GM03348 (cell line): Measurements from ENCODE around the gene RPLP2.

ENCODE experiments used
- DNase-seq: peaks from one replicate; pipeline ENCODE4 v3.0.0; 2012; ENCODE audit warnings: low spot score

Gene RPLP2

DNA sequence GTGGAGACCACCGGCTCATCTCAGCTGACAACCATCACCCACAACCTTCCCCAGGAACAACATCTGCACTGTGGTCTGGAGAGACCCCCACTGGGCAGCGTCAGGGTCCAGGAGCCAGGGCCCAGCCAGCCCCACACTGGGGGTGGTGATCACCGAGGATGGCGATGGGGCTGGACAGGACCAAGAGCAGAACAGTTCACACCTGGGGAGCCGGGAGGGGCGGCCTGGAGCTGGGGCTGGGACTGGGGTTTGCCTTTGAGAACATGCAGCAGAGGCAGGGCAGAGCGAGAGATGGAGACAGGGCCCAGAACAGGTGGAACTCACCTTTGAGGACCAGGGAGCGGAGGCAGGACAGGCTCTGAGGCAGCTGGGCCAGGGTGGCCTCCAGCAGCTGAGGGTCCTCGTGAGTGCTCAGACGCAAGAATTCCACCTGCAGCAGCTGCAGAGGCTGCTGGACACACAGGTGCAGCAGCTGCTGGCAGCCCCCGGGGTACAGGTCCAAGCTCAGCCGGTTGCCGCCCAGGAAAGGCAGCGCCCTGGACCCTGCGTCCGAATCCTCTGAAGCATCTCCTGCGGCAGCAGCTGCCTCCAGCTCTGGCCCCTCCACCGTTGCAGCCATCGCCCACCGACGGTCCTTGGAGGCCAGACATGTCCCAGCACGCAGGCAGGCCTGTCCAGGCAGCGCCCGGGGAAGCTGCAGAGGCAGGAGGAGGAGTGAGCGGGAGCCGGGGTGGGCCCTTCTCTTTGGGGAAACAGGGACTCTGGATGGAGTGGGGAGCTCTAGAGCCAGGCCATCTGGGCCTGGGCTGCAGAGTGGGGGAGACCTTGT, 5.8 kb upstream of the RPLP2 start:
- no peak for DNase-seq

DNA sequence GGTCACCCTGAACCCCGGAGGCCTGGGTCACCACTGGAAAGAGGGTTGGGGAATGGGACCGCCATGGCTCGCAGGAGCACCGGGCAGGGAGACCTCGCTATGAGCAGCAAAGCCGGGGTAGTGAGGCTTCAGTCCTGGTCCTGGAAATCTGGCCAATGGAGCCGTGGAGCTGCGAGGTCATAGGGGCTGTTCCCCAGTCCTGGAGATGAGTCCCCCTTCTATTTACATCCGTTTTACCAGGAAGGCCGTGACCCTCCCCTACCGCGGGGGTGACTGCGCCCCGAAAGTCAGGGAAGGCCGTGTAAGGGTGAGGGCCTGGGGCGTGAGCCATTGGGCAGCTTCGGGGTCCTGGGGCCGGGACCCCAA, 5.2 kb upstream of the RPLP2 start:
- DNase-seq = no peak

DNA sequence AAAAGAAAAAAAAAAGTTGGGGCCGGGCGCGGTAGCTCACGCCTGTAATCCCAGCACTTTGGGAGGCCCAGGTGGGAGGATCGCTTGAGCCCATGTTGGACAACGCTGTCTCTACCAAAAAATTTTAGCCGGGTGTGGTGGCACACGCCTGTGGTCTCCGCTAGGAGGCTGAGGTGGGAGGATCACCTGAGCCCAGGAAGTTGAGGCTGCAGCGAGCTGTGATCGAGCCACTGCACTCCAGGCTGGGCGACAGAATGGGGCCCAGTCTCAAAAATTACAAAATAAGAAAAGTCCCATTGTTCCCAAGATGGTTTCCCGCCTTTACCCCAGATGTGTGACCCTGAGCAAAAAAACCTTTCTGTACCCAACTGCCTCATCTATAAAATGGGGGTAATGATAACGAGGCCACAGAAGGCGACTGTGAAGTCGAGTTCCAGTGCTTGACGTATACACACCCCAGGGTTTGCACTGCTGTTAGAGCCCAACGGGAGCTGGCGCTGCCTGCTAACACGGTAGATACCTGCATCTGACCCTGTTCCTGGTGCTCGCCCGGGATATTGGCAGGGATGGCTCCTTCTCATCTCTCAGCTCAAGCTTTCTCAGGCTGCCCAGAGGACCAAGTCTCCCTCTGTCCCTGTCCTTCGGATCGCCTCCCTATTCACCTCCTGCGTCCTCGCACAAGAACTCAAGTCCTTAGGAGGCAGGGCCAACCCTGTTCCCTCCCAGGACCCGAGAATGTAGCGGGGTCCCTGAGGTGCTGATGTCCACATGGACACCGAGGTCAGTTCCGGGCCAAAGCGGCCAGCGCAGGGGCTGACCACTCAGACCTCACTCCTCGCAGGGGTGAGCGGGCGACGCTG, 1.1 kb upstream of the RPLP2 start:
- peak; percentile 84 for DNase-seq

DNA sequence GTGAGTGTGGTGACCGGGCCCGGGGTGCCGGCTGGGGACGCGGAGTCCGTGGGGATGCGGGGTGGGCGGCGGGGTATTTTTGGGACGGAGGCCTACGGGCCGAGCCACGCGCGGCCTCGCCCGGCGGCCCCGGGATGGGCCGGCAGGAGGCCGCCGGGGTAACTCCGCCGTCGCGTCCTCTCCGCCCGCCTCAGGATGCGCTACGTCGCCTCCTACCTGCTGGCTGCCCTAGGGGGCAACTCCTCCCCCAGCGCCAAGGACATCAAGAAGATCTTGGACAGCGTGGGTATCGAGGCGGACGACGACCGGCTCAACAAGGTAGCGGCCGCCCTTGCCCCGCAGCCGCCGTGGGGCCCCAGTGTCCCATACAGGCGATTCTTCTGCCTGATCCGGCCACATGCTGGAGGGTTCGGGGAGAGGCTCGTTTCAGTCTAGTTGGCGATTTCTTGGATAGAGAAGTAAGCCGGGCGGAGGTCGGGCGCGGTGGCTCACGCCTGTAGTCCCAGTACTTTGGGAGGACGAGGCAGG, 337 bp downstream of the RPLP2 start:
- DNase-seq = no peak

DNA sequence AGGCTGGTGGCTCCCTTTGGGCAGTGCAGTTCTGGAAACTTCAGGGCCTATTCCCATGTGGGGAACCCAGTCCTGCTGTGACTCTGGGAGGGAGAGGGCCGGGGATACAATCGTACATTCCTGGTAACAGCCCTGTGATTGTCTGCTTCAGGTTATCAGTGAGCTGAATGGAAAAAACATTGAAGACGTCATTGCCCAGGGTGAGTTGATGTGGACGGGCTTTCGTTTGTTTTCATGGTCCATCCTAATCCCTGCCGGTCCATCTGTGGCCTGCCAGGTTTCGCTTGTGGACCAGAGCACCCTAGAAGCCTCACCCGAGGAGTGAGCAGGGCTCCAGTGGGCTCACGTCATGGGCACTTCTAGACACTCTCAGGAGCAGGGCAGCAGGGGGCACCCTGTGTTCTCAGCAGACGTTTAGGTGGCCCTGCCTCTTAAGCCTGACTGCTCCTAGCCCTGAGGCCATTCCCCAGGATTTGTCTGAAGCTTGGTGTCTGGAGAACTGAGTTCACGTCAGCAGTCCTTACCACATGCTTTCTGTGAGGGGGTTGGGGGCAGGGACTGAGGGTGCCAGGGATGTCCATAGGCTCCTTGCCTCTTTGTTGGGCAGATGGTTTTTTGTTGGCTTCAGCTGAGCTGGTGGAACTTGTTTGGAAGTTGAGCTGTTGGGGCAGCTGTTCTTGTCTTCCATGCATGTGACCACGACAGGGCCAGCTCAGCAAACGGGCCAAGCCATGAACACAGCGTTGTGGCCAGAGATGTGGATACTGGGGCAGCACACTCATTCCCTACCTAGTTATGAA, 1.9 kb downstream of the RPLP2 start:
- DNase-seq = no peak

DNA sequence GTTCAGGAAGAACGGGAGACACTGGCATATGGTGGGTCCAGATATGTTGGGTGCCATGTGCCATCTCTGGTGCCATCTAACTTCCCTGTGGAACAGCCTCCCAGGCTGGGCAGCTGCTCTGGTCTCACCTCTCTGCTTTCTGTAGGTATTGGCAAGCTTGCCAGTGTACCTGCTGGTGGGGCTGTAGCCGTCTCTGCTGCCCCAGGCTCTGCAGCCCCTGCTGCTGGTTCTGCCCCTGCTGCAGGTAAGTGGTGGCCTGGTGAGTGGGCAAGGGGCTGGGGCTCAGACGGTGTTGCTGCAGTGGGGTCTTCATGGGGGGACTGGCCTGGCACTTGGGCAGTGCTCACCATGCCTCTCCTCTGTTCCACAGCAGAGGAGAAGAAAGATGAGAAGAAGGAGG, 2.6 kb downstream of the RPLP2 start:
- no peak for DNase-seq

DNA sequence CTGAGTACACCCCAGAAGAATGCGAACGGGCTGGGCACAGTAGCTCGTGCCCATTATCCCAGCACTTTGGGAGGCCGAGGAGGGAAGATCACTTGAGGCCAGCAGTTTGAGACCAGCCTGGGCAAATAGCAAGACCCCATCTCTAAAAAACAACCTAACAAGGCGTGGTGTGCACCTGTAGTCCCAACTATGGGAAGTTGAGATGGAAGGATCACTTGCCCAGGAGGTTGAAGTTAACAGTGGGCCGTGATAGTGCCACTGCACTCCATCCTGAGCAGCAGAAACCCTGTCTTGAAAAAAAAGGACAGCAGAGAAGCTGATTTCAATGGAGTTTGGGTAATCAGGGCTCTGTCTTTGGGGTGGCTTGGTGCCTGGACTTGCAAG, 3.3 kb downstream of the RPLP2 start:
- DNase-seq = no peak

DNA sequence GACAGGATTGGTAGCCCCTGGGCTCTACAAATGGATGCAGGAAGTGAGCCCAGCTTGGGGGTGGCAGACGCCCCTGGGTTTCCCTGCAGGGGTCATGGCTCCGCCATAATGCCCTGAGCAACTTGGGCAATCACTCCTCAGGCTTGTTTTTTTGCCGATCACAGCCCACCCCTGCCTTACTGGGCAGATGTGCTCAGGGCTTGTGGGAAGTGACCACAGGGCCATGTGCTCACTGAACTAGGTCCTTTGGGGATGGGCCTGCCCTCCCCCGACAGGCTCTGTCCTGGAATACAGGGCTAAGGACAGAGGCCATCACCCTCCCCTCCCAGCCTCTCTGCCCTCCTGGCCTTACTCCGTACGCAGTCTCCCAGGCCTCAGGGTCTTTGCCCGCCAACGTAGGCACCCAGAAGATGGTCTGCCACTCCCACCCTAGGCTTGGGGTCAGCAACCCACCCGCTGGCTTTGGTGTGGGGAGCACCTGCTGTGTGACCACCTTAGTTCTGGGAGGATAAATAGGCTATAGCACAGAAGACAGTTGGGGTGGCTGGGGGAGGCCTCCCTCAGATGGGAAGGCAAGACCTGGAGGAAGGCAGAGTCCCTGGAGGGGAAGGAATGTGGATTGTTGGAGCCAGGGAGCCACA, 3.8 kb downstream of the RPLP2 start:
- DNase-seq = no peak

DNA sequence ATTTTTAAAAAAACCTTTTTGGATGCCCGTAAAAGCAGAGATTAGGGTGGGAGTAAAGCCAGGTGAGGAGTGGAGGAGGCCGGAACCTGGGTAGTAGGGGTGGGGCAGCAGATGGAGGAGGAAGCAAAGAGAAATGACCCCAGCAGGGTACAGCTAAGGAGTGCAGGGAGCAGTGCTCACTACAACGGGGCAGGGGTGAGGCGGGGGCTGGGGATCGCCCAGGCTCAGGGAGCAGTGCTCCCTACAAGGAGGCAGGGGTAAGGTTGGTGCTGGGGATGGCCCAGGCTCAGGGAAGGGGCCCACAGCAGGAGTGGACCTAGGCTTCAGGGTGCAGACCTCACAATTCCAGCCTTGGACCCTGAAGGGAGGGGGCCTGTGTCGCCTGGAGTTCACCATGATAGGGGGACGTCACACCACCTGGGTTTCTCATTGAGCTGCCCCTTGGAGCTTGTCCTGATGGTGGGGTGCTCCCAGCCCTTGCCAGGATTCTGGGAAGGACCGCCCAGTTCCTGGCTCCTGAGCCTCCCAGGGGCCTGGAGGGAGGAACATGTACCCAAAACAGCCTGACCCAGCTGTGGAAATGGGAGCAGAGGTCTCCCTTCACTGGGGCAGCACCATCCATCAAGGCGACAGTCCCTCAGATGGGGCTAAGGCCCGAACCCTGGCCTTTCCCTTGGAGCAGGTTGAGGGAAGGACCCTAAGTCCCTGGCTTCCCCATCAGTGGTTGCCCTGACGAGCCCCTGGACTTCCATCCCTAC, 6.1 kb downstream of the RPLP2 start:
- no peak for DNase-seq

DNA sequence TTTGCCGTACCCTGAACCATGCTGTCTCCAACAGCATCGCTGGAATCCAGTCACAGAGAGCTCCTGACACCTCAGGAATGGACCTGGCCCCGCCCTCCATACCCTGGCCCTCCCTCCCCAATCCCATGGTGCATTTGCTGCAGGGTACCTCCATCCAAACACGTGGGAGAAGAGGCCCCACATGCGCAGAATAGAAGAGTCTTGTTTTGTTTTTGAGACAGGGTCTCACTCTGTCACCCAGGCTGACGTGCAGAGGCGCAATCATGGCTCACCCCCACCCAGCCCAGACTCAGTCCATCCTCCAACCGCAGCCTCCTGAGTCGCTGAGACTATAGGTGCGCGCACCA, 6.6 kb downstream of the RPLP2 start:
- no peak for DNase-seq

DNA sequence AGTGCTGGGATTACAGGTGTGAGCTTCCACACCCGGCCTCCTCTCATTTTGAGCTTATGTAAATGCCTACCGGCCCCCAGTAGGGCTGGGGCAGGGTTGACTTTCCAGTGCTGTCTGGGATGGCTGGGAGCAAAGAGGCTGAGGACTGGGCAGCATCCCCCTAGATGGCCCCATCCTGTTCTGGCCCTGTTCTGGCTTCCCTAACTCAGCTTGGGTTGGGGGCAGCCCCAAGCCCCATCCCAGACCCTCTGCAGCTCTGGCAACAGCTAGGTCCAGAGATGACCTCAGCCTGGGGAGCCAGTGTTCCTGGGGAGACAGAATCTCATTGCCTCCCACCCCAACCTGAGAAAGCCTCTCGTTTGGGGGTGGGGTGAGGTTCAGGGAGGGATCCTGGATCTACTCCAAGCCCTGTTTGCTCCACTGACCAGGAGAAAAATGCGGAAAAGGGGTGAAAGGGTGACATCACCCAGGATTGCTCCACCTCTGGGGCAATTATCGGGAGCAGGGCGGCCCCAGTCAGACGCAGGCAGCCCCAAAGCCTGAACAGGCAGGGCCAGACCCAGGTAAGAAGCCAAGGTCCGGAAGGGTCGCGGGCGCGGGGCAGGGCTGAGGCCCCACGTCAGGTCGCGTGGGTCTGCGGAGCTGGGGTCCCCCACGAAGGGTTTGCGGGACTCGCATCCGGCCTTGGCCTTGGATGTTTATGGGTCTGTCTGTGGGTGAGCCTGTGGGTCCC, 8.8 kb downstream of the RPLP2 start, which contains the start of gene PNPLA2:
Gene PNPLA2 (plus strand): TSS at position 519 of the 733 bp plus-strand sequence. CDS start 805 bp downstream, outside the sequence.
- peak; percentile 81 for DNase-seq

DNA sequence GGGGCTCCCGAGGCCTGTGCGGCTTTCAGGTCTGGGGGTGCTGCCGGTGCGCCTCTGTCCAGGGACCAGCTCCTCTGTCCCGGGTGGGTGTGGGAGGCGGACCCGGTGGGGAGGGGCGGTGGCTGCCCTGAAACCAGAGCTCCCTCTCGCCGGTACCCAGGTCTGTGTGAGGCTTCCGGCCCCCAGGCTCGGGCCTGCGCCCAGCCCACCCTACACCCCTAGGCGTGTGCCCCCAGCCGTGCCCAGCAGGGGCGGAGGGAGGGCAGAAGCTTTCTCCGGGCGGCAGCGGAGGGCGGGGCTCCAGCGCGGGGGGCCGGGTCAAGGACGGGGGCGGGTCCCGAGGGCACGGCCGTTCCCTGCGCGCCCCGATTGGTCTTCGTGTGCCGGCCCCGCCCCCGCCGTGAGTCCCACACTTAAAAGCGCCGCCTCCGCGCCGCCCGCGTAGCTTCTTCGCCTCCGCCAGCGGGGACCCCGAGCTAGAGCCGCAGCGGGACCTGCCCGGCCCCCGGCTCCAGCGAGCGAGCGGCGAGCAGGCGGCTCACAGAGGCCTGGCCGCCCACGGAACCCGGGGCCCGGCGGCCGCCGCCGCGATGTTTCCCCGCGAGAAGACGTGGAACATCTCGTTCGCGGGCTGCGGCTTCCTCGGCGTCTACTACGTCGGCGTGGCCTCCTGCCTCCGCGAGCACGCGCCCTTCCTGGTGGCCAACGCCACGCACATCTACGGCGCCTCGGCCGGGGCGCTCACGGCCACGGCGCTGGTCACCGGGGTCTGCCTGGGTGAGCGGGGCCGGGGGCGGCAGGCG, 9.6 kb downstream of the RPLP2 start:
- peak; percentile 96 for DNase-seq

DNA sequence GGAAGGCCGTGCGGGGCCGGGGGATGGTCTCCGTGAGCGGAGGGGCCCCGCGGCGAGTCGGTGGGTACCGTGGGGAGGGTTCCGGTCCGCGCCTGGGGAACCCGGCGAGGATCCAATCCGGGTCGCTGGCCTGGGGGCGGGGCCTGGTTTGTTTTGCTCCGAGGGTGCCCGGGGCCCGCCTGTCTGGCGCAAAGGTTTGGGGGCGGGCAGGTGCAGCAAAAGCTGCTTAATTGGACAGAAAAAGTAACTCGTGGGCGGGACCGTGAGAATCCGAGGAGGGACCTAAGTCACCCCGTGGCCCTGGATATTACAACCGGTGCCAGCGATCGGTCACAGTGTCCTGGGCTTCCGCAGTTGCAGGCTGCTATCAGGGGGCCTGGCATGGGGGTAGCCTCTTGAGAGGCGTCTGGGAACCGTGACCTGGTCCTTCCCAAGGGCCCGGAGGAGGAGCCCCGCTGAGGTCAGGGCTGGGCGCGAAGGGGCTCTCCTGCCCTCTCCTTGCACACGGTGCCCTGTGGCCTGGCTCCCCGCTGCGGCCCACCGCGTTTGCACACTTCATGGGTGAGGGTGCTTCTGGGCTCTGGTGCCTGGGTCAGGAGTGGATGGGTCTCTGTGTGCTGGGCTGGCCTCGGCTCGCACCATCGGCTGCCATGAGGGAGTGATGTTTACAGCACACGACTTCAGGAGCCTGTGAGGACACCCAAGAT, 10.3 kb downstream of the RPLP2 start:
- peak; percentile 74 for DNase-seq

DNA sequence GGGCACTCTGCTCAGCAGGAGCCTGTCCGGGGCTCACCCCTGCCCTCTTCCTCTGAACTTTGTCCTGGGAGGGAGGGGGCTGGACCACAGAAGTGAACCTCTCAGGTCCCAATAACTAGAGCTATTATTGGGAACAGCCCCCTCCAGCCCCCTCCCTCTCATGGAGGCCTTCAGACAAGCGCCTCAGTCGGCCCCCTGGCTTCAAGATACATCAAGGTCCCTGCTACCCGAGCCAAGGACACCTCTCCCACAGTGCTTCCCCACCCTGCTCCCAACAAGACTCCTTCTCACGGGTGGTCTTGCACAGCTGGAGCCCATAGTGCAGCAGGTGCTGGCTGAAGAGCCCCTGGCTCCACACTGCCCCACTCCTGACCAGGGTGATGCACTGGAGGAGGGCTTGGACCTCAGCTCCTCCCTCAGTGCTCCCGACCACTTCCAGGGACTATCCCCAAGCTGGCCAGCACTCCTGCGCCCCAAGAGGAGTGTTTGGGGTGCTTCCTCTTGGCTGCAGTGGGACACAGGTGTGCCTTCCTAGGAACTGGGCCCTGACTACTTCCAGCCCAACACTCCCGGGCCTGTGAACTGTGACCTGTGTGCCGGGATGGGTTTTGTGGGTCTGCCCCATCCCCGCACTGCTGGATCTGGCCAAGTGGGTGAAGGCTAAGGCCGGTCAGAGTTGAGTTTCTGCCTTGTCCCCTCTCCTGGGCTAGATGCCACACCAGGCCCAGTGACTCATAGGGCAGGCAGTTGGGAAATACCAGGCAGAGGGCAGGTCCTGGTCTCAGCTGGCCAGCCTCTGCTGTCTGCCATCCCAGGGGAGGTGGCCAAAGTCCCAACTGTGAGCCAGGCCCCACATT, 11.1 kb downstream of the RPLP2 start:
- DNase-seq = peak; percentile 82

DNA sequence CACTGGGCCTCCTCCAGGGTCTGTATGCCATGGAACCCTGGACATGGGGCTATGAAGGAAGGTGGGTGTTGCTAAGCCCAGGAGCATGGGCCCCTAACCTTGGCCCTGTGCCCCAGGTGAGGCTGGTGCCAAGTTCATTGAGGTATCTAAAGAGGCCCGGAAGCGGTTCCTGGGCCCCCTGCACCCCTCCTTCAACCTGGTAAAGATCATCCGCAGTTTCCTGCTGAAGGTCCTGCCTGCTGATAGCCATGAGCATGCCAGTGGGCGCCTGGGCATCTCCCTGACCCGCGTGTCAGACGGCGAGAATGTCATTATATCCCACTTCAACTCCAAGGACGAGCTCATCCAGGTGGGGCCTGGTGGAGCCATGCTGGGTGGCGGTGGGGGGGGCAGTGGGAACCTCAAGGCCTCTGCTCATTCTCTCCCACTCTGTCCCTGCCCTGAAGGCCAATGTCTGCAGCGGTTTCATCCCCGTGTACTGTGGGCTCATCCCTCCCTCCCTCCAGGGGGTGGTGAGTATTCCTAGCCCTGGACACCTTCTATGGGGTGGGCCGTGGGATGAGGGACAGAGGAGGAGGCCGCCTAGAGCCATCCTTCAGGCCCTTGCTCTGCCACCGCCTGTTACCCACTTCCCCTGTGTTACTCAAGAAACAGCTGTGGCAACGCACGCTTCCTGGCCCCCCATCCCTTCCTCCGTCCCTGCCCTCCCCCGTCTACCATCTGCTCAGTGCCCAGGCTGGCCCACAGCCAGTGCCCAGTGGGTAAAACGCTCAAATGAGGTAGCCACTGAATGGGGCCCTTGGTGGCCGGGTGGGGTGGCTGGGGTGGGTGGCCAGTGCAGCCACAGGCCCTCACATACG, 12.0 kb downstream of the RPLP2 start:
- DNase-seq = no peak

DNA sequence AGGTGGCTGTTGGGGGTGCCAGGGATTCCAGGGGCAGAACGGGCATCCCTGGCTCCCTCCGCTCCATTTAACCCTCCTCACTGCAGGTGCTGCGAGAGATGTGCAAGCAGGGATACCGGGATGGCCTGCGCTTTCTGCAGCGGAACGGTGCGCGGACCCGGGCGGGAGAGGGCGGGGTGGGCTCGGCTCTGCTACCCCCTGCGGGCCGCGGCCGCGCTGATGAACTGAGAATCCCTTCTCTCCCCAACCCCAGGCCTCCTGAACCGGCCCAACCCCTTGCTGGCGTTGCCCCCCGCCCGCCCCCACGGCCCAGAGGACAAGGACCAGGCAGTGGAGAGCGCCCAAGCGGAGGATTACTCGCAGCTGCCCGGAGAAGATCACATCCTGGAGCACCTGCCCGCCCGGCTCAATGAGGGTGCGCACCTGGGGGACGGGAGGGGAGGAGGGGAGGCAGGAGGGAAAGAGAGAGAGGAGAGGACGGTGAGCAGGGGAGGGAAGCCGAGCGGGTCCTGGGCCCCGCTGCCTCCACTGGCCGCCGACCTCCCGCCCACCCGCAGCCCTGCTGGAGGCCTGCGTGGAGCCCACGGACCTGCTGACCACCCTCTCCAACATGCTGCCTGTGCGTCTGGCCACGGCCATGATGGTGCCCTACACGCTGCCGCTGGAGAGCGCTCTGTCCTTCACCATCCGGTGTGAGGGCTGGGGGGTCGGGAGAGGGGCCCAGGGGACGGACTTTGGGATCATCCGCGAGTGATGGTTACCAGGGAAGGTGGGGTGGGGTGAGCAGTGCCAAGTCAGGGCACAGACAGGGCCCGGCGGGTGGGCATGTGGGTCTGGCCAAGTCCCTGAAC, 13.9 kb downstream of the RPLP2 start:
- no peak for DNase-seq
